Femur (tissue), 1 donor: Measurements from ENCODE around the gene DDX24.
A peak's percentile ranks its signal among the peaks of the same experiment; 100 is the strongest.

Source experiments
- DNase-seq: peaks from one replicate; pipeline ENCODE4 v3.0.0-alpha.2; 2017

DDX24 gene

GRCh38 chr14:94047581-94047980 lies 33.4 kb downstream of the DDX24 start:
- DNase-seq: no peak

DNA sequence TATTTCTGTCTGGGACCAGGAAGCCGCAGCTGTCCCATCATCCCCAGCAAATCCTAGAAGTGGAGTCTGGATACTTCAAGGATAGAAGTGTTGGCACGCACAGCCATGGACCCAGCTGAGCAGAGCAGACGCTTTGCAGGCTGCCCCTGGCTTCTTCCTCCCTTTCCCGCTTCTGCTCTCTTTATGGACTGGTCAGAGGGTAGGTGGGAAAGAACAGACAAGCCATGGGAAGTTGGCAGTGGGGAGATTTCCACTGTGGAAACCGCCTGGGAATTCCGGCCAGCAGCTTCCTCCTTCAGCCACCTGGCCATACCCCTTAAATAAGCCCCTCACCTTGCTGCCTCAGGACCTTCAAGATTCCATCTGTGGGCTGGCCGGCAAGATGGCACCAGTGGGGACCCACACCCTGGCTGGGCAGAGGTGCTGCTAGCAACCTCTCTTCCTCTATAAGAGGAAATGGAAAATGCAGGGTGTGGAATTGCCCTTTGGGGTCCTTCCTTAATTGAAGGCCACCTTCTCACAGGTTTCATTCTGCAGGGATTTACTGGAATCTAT lies 34.2 kb downstream of the DDX24 start:
- DNase-seq: no peak

DNA sequence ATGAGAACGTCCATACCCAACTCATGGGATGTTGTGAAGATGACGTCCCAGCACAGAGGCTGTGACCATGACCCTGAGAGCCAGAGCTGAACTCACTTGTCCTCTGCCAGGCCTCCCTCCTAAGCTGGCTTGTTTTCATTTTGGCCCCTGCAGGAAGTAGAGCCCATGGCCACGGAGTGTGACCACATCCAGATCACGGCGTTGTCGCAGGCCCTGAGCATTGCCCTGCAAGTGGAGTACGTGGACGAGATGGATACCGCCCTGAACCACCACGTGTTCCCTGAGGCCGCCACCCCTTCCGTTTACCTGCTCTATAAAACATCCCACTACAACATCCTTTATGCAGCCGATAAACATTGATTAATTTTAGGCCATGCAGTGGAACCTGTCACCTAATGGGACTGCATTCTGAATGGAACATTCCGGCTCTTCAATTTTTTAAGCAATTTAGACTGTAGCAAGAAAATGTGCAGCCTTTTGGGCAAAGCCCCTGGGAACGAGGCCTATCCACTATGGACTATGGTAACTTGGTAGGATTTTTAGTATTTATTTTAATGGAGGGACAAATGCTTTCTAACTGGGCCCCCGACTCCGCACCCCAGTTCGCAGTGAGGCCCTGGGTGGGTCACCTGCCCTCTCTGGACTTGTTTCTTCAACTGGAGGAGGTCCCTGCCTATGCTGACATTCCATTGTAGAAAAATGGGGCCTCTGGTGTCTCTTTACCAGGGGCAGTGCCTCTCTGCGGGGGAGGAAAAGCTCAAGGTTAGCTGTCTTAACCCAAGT lies 35.2 kb downstream of the DDX24 start:
- no peak for DNase-seq

DNA sequence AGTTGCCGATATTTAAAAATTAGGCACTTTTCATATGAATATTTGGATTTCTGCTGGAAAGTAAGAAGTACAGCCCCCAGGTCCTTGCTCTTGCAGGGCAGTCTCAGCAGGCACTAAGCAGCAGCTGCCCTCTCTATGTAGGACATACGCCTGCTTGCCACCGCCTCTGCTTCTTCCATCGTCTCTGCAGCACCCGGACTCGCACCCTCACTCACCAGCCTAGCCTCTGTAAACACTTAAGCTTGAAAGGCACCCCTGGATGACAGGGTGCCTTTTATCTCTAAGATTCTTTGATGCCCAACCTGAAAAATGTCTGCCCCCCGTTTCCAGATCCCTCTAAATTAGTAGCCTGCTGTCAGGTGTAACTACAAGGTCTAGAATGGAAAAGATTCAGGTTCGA lies 35.9 kb downstream of the DDX24 start:
- DNase-seq: no peak

- DNase-seq: no peak
Measured at GRCh38 chr14:94044476-94045091, 36.4 kb downstream of the DDX24 start.

DNA sequence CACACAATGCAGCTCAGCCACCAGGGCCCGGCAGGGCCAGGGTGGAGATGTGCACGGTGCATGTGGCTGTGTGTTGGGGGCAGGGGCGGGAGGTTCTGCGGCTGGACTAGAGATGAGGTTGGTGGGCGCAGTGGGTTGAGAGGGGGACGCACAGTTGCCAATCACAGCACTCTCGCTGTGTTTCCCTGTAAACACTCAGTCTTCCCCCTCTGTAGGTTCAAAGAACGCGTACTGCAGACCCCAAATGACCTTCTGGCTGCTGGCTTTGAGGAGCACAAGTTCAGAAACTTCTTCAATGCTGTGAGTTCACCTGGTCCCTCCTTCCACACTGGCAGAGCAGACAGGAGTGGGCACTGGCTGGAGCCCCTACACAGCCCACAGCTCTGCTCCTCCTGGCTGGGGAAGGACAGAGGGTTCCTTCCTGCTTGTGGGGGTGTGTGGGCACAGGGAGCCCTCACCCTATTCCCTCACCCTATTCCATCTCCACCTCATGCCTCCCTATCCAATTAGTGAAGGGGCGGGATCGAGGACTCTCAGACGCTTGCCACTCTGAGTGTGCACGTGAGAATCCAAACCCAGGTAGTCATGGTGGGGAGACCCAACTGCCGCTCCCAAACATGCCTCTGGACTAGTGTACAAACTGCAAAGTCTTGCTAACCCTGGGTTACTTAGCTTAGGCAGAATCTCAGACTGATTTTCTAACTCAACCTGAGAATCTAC lies 37.1 kb downstream of the DDX24 start:
- no peak for DNase-seq

- no peak for DNase-seq
Measured at GRCh38 chr14:94043111-94043755, 37.8 kb downstream of the DDX24 start.

GRCh38 chr14:94042433-94043091 lies 38.4 kb downstream of the DDX24 start:
- DNase-seq: no peak

DNA sequence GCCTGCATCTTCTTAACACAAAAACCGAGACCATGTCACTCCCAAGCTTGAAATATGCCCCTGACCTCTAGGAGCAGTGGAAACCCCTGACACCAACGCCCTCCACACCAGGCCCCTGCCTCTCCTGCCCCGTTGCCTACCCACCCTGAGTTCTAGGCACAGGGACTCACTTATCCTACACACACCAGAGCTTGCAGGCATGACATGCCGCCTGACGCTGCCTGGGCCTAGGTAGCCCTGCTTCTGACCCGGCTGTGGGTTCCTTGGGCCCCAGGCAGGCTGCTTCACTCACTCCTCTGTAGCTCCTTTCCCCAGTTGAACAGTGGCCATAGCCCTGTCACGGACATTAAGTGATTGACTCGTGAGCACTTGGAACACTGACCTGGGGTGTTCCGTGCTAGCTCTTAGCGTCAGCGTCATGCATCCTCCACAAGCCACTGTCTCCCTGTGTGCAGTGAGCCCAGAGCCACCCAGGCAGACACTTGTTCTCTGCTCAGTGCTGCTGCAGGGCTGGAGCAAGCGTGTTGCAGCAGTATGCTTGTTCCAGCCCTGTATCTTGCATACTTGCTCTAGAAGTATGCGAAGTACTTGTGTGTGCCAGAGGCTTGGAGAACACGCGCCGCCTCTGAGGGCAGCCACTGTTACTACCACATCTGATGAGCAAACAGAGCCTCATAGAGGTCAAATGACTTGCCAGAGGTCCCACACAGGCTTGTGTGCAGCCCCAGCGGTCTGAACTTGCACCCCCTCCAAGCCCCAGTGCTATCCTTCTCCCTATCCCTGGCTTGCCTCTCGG lies 39.3 kb downstream of the DDX24 start:
- DNase-seq: no peak

- DNase-seq: no peak
Measured at GRCh38 chr14:94040796-94041195, 40.2 kb downstream of the DDX24 start.

GRCh38 chr14:94040247-94040646 lies 40.8 kb downstream of the DDX24 start:
- DNase-seq: no peak

- DNase-seq: no peak
Measured at GRCh38 chr14:94038921-94039629, 41.9 kb downstream of the DDX24 start.

- no peak for DNase-seq
Measured at GRCh38 chr14:94038510-94038909, 42.5 kb downstream of the DDX24 start.

- no peak for DNase-seq
Measured at GRCh38 chr14:94037954-94038353, 43.0 kb downstream of the DDX24 start.

GRCh38 chr14:94036313-94037167 lies 44.5 kb downstream of the DDX24 start:
- peak; percentile 65 for DNase-seq

DNA sequence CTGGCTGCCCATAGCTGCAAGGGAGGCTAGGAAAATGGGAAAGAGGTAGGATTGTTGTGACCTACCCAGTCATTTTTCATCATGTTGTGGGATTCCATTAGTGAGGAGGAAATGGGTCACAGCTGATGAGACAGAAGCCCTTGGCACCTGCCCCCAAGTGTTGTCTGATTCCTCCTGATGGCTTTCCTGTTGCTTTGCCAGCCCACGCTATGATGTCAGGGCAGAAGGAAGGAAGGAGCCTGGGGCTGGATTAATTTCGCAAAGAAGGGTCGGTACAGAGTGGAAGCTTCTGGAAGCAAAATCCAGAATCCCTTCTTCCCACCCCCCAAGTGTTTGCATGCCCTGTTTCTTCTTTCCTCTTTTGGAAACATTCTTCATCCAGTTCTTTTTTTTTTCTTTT lies 46.1 kb downstream of the DDX24 start:
- no peak for DNase-seq

GRCh38 chr14:94031883-94032279 lies 49.1 kb downstream of the DDX24 start:
- no peak for DNase-seq

DNA sequence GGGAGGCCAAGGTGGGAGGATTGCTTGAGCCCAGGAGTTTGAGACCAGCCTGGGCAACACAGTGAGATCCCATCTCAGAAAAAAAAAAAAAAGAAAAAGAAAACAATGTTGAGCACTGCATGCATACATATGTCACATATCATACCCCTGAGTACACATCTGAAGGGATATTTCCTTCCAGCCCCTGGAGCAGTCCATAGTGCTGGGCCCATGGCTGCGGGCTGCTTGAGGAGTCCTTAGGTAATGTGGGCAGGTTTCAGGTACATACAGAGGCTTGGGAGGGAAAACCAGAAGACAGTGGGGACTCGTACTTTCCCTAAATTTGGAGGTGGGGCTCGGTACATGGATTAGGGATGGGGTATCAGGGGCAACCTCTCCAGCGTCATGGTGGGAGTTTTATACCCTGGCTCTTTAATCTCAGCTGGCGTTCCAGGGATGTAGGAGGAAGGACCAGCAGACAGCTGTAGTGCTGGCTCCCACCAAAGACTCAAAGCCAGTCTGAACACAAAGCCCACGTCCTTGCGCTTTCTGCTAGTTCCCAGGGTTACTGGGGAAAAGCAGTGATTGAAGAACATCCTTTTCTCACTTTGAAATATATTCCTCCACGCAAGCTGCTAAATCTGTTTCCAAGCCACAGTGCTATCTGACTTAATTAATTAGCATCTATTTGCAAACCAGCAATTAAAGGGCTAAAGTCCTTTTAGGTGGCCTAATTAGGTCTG lies 49.7 kb downstream of the DDX24 start:
- no peak for DNase-seq

- no peak for DNase-seq
Measured at GRCh38 chr14:94030571-94030970, 50.4 kb downstream of the DDX24 start.
